A673 (cell line): ENCODE results near the gene EFCAB9. TPM values are rescaled to one million over a fixed set of nuclear protein-coding genes. Genes with fewer than 3 reads are reported as not detected.
A peak's percentile ranks its signal among the peaks of the same experiment; 100 is the strongest.

Source experiments
- Bru-seq: library from RNA; stranded (reverse); fragments of 400-500 nt; gene quantifications from one replicate; lab custom pipeline; 2021; lab: Mats Ljungman, UMichigan
- BruChase-seq, 2 experiments: library from RNA; stranded (reverse); fragments of 400-500 nt; gene quantifications; one replicate each; lab custom pipeline; 2021; lab: Mats Ljungman, UMichigan
- BruUV-seq: library from RNA; stranded (reverse); fragments of 400-500 nt; replicated peaks from 2 replicates; lab custom pipeline; 2021; lab: Mats Ljungman, UMichigan
- CTCF ChIA-PET: fragments of 300-600 bp; sonication (Branson Sonifier 250); formaldehyde crosslinking; loops from one replicate; lab custom pipeline; 2022; ENCODE audit warnings: antibody characterized with exemption; lab: Charles Lee
- POLR2A ChIA-PET: fragments of 300-600 bp; sonication (Branson Sonifier 250); formaldehyde crosslinking; loops from one replicate; lab custom pipeline; 2022; ENCODE audit warnings: antibody characterized with exemption; ENCODE audit not compliant: low non-redundant PET; lab: Charles Lee
- DNase-seq: peaks from one replicate; pipeline ENCODE4 v3.0.0-alpha.2; 2015; ENCODE audit warnings: low spot score
- H3K27ac ChIP-seq: fragments of 200-600 bp; sonication (generic); 2 replicates; pipeline ENCODE4 v1.5.1; 2016; ENCODE audit warnings: mixed run types, low read depth, mild to moderate bottlenecking, mixed read lengths, antibody characterized with exemption, low read length; ENCODE audit not compliant: poor library complexity, severe bottlenecking
- H3K27me3 ChIP-seq: fragments of 200-600 bp; sonication (generic); replicated peaks from 2 replicates; pipeline ENCODE4 v1.6.1; 2017; ENCODE audit warnings: mixed run types, low read depth, mild to moderate bottlenecking, mixed read lengths, antibody characterized with exemption, low read length; ENCODE audit not compliant: insufficient read depth, poor library complexity
- H3K36me3 ChIP-seq: fragments of 200-600 bp; sonication (generic); 2 replicates; pipeline ENCODE4 v1.6.1; 2016; ENCODE audit warnings: mixed run types, mild to moderate bottlenecking, mixed read lengths, antibody characterized with exemption, low read length; ENCODE audit not compliant: insufficient read depth, poor library complexity, severe bottlenecking
- H3K4me1 ChIP-seq: fragments of 200-600 bp; sonication (generic); 2 replicates; pipeline ENCODE4 v1.6.1; 2017; ENCODE audit warnings: mixed run types, mild to moderate bottlenecking, mixed read lengths, antibody characterized with exemption, low read length; ENCODE audit not compliant: insufficient read depth, poor library complexity, severe bottlenecking
- H3K4me3 ChIP-seq: fragments of 200-600 bp; sonication (generic); 2 replicates; pipeline ENCODE4 v1.5.1; 2016; ENCODE audit warnings: low read depth, mixed run types, mild to moderate bottlenecking, mixed read lengths, low read length; ENCODE audit not compliant: poor library complexity, severe bottlenecking
- H3K9me3 ChIP-seq: fragments of 200-600 bp; sonication (generic); 2 replicates; pipeline ENCODE4 v1.6.1; 2016; ENCODE audit warnings: mixed run types, low read depth, mild to moderate bottlenecking, mixed read lengths, antibody characterized with exemption, low read length; ENCODE audit not compliant: poor library complexity, severe bottlenecking
- CTCF ChIP-seq: fragments of 300-800, 200-600 bp; sonication (generic); conservative IDR thresholded peaks from 2 replicates; pipeline ENCODE4 v1.5.1; 2017; ENCODE audit warnings: low read depth, mild to moderate bottlenecking, antibody characterized with exemption, low read length, moderate library complexity, mixed read lengths
- EZH2 ChIP-seq: fragments of 200-600 bp; sonication (generic); IDR thresholded peaks from 2 replicates; pipeline ENCODE4 v1.6.1; 2017; ENCODE audit warnings: borderline replicate concordance, low read depth, mild to moderate bottlenecking, mixed read lengths, antibody characterized with exemption, low read length; ENCODE audit not compliant: poor library complexity, severe bottlenecking
- intact Hi-C: fragments of 100-400 bp; cut with micrococcal nuclease; formaldehyde crosslinking; loops from one replicate; pipeline ENCODE4 v1.10.0; 2022; ENCODE audit not compliant: unreplicated experiment
- long read RNA-seq: library from polyadenylated mRNA; stranded (forward); transcript quantifications from one replicate; pipeline ENCODE4 v2.0.0, GENCODE V29; 2022
- total RNA-seq: library from RNA; stranded (reverse); gene quantifications from 2 replicates; pipeline ENCODE4 v1.2.3, GENCODE V29; 2021

The EFCAB9 gene
- total RNA-seq, result not detected in 2 replicates
- percentile 8 among the genes with signal in this experiment for Bru-seq, nascent RNA
- BruChase-seq, experiment 1, labeled RNA remaining after a 2-hour chase, result not detected
- not detected for BruChase-seq, experiment 2, labeled RNA remaining after a 6-hour chase
- long read RNA-seq, result 0 reads

GRCh38 chr5:172193872-172194271 lies at the start of gene EFCAB9:
Gene EFCAB9 (plus strand): TSS chr5:172194172. CDS start chr5:172194173, 1 bp downstream.
- POLR2A ChIA-PET, result no interaction called here
- H3K9me3 ChIP-seq, result no peaks in the 10 kb centered on the region
- no peak within 1 kb of the TSS for H3K4me3 ChIP-seq
- no peak for DNase-seq
- intact Hi-C loops, result no loop called here
- no peak within 1 kb of the TSS for H3K27ac ChIP-seq
- CTCF ChIA-PET, result no interaction called here
- BruUV-seq, result no TSS peak
- H3K27me3 ChIP-seq, result no peaks in the 10 kb centered on the region
- no peaks in the 10 kb centered on the region for H3K36me3 ChIP-seq
- TF ChIP-seq EZH2, result no peak
- TF ChIP-seq CTCF, result no peak
- H3K4me1 ChIP-seq, result no peaks in the 10 kb centered on the region

GRCh38 chr5:172144291-172144815 lies 49.6 kb upstream of the EFCAB9 start:
- ChIA-PET CTCF (no interaction called here), POLR2A (no interaction called here)
- H3K9me3 ChIP-seq, result no peaks in the 10 kb centered on the region
- TF ChIP-seq CTCF (no peak), EZH2 (no peak)
- no peaks in the 10 kb centered on the region for H3K27me3 ChIP-seq
- no peak overlapping the region for H3K27ac ChIP-seq
- BruUV-seq, result no TSS peak
- no peaks in the 10 kb centered on the region for H3K4me1 ChIP-seq
- intact Hi-C loops, result no loop called here
- no peaks in the 10 kb centered on the region for H3K36me3 ChIP-seq
- H3K4me3 ChIP-seq, result no peak overlapping the region
- peak; percentile 11 for DNase-seq

GRCh38 chr5:172144931-172145869 lies 48.8 kb upstream of the EFCAB9 start:
- H3K27ac ChIP-seq, result no peak overlapping the region
- no peaks in the 10 kb centered on the region for H3K9me3 ChIP-seq
- POLR2A ChIA-PET, result no interaction called here
- BruUV-seq, result no TSS peak
- CTCF ChIA-PET, result no interaction called here
- H3K27me3 ChIP-seq, result no peaks in the 10 kb centered on the region
- no peak for DNase-seq
- TF ChIP-seq EZH2 (no peak), CTCF (no peak)
- intact Hi-C loops, result no loop called here
- H3K4me1 ChIP-seq, result no peaks in the 10 kb centered on the region
- no peaks in the 10 kb centered on the region for H3K36me3 ChIP-seq
- H3K4me3 ChIP-seq, result no peak overlapping the region
